SU-DHL-6 (cell line): Measurements from ENCODE around the gene MTRR.

ENCODE experiments used
- CTCF ChIP-seq: fragments of 200-600 bp; sonication (generic); IDR thresholded peaks from one replicate; pipeline ENCODE4 v1.5.1; 2017; ENCODE audit warnings: antibody characterized with exemption, mild to moderate bottlenecking, low read length, moderate library complexity; ENCODE audit not compliant: insufficient read depth, poor library complexity, severe bottlenecking
- EZH2phosphoT487 ChIP-seq: fragments of 200-600 bp; sonication (generic), shearing (Covaris generic); conservative IDR thresholded peaks from 2 replicates; pipeline ENCODE4 v1.6.1; 2018; ENCODE audit warnings: mild to moderate bottlenecking, antibody characterized with exemption, low read length, moderate library complexity, mixed read lengths

GRCh38 chr5:7842531-7842930 lies 26.4 kb upstream of the MTRR start:
- TF ChIP-seq CTCF (no peak), EZH2phosphoT487 (no peak)
